Urinary bladder (tissue), 4 donors: ENCODE data around the gene ANKRD29. TPM values are rescaled to one million over a fixed set of nuclear protein-coding genes. Genes with fewer than 3 reads are reported as not detected.
"Not testable (repeated sequence)": the region's sequence is repeated elsewhere in the genome, so short reads cannot be mapped to it uniquely, and the experiment has no call there.

Experiments
- DNase-seq: peaks from one replicate; pipeline ENCODE4 v3.0.0-alpha.2; 2015; ENCODE audit errors: extremely low spot score
- H3K27ac ChIP-seq: one replicate; pipeline ENCODE4 v1.5.1; 2013; ENCODE audit warnings: low read depth, mild to moderate bottlenecking, moderate library complexity
- H3K36me3 ChIP-seq: one replicate; pipeline ENCODE4 v1.6.1; 2013; ENCODE audit warnings: mild to moderate bottlenecking, moderate library complexity; ENCODE audit not compliant: insufficient read depth
- H3K4me1 ChIP-seq: one replicate; pipeline ENCODE4 v1.6.1; 2013; ENCODE audit warnings: mild to moderate bottlenecking, moderate library complexity; ENCODE audit not compliant: insufficient read depth
- H3K4me3 ChIP-seq: one replicate; pipeline ENCODE4 v1.5.1; 2013; ENCODE audit warnings: low read depth, low read length
- WGBS: extraction: QIAGEN DNeasy Blood & Tissue Kit; methylation state at CpG from one replicate; pipeline ENCODE4 v1.1.7; 2013; 5-methylcytosine and 5-hydroxymethylcytosine counted together
- polyA plus RNA-seq: library from polyadenylated mRNA; stranded (reverse); fragments of 200-250 nt; gene quantifications from one replicate; pipeline ENCODE4 v1.2.3, GENCODE V29; 2013
- total RNA-seq: library from RNA; depleted of rRNA; stranded (reverse); fragments of >200 nt; gene quantifications from one replicate; pipeline ENCODE4 v1.2.3, GENCODE V29; 2014
- donor health status: healthy with polysubstance abuse.
- donor health status: healthy.

ANKRD29 gene
- total and polyA plus RNA-seq, 2 donors: 11.7 to 13.6 TPM

GRCh38 chr18:23646282-23646681, 16.4 kb downstream of the ANKRD29 start:
- H3K4me1 ChIP-seq: no peaks in the 10 kb centered on the region
- DNase-seq: no peak
- H3K36me3 ChIP-seq: no peaks in the 10 kb centered on the region
- no peak overlapping the region for H3K4me3 ChIP-seq
- H3K27ac ChIP-seq: no peak overlapping the region
- 92% methylated on average over 2 of the region's 2 CpGs for WGBS

GRCh38 chr18:23645568-23646175, 17.0 kb downstream of the ANKRD29 start:
- no peak for DNase-seq
- Histone ChIP-seq H3K27ac (no peak overlapping the region), H3K4me1 (no peaks in the 10 kb centered on the region), H3K36me3 (no peaks in the 10 kb centered on the region), H3K4me3 (no peak overlapping the region)
- WGBS: 78% methylated on average over 4 of the region's 4 CpGs

GRCh38 chr18:23643815-23644490, 18.8 kb downstream of the ANKRD29 start:
- Histone ChIP-seq H3K36me3 (no peaks in the 10 kb centered on the region), H3K4me3 (no peak overlapping the region), H3K27ac (no peak overlapping the region), H3K4me1 (no peaks in the 10 kb centered on the region)
- DNase-seq: no peak
- 69% methylated on average over 2 of the region's 2 CpGs for WGBS

- DNase-seq: no peak
- no peak overlapping the region for H3K4me3 ChIP-seq
- H3K4me1 ChIP-seq: no peaks in the 10 kb centered on the region
- 88% methylated on average over 11 of the region's 11 CpGs for WGBS
- no peak overlapping the region for H3K27ac ChIP-seq
- H3K36me3 ChIP-seq: no peaks in the 10 kb centered on the region
These were observed 20.6 kb downstream of the ANKRD29 start for GRCh38 chr18:23641937-23642666.

GRCh38 chr18:23641143-23641720, 21.5 kb downstream of the ANKRD29 start:
- DNase-seq: no peak
- H3K36me3 ChIP-seq: no peaks in the 10 kb centered on the region
- H3K4me3 ChIP-seq: no peak overlapping the region
- 87% methylated on average over 11 of the region's 11 CpGs for WGBS
- no peak overlapping the region for H3K27ac ChIP-seq
- no peaks in the 10 kb centered on the region for H3K4me1 ChIP-seq

GRCh38 chr18:23640052-23640451, 22.7 kb downstream of the ANKRD29 start:
- Histone ChIP-seq H3K36me3 (no peaks in the 10 kb centered on the region), H3K27ac (no peak overlapping the region), H3K4me3 (no peak overlapping the region), H3K4me1 (no peaks in the 10 kb centered on the region)
- WGBS: 80% methylated on average over 2 of the region's 2 CpGs
- DNase-seq: no peak

- not testable (repeated sequence) for DNase-seq, H3K4me1 ChIP-seq, H3K36me3 ChIP-seq, H3K27ac ChIP-seq, H3K4me3 ChIP-seq
- 96% methylated on average over 5 of the region's 5 CpGs for WGBS
These were observed 26.3 kb downstream of the ANKRD29 start for GRCh38 chr18:23636433-23636832.

GRCh38 chr18:23636071-23636399, 26.7 kb downstream of the ANKRD29 start:
- no peak for DNase-seq
- no peak overlapping the region for H3K27ac ChIP-seq
- H3K4me1 ChIP-seq: no peaks in the 10 kb centered on the region
- WGBS: 92% methylated on average over 3 of the region's 3 CpGs
- H3K4me3 ChIP-seq: no peak overlapping the region
- H3K36me3 ChIP-seq: no peaks in the 10 kb centered on the region

GRCh38 chr18:23635283-23636070, 27.2 kb downstream of the ANKRD29 start:
- Histone ChIP-seq H3K4me3 (no peak overlapping the region), H3K36me3 (no peaks in the 10 kb centered on the region), H3K4me1 (no peaks in the 10 kb centered on the region), H3K27ac (no peak overlapping the region)
- WGBS: 81% methylated on average over 6 of the region's 6 CpGs
- DNase-seq: no peak

GRCh38 chr18:23634692-23635091, 28.0 kb downstream of the ANKRD29 start:
- Histone ChIP-seq H3K36me3 (no peaks in the 10 kb centered on the region), H3K4me1 (no peaks in the 10 kb centered on the region), H3K27ac (no peak overlapping the region), H3K4me3 (no peak overlapping the region)
- DNase-seq: no peak
- WGBS: 47% methylated on average over 3 of the region's 3 CpGs

- Histone ChIP-seq H3K4me1 (peaks cover 1% of the 10 kb centered on the region), H3K27ac (no peak overlapping the region), H3K36me3 (no peaks in the 10 kb centered on the region), H3K4me3 (no peak overlapping the region)
- DNase-seq: no peak
- 70% methylated on average over 1 of the region's 1 CpG for WGBS
These were observed 30.1 kb downstream of the ANKRD29 start for GRCh38 chr18:23632615-23633014.

GRCh38 chr18:23631746-23632145, 31.0 kb downstream of the ANKRD29 start:
- no peak for DNase-seq
- Histone ChIP-seq H3K4me3 (no peak overlapping the region), H3K36me3 (no peaks in the 10 kb centered on the region), H3K27ac (no peak overlapping the region), H3K4me1 (peaks cover 3% of the 10 kb centered on the region)
- WGBS: 49% methylated on average over 11 of the region's 11 CpGs

- Histone ChIP-seq H3K27ac (no peak overlapping the region), H3K4me3 (no peak overlapping the region), H3K4me1 (peaks cover 3% of the 10 kb centered on the region), H3K36me3 (no peaks in the 10 kb centered on the region)
- 92% methylated on average over 5 of the region's 5 CpGs for WGBS
- no peak for DNase-seq
These were observed 31.4 kb downstream of the ANKRD29 start for GRCh38 chr18:23631312-23631711.
